A549 (cell line): ENCODE data around the gene FCHSD1. TPM values are rescaled to one million over a fixed set of nuclear protein-coding genes. Genes with fewer than 3 reads are reported as not detected.

Source experiments
- ATAC-seq, 2 experiments: fragments of 200-7000 bp in 1 of 2; fragments of >200 bp in 1 of 2; cut with Nextera tagmentation in 1 of 2; cut with Tn5 transposase in 1 of 2; 3 replicates each; pipeline versions ENCODE4 v1.8.0 to v1.9.1; 2018 to 2020; ENCODE audit warnings: mild to moderate bottlenecking in 1 of 2, moderate library complexity in 1 of 2
- CTCF ChIA-PET: fragments of 300-600 bp; sonication (Branson Sonifier 250); formaldehyde crosslinking; extraction: SDS; loops from one replicate; lab custom pipeline; 2021; ENCODE audit warnings: antibody characterized with exemption, inconsistent platforms; lab: Yijun Ruan, JAX
- POLR2A ChIA-PET: fragments of 350-600 bp; formaldehyde crosslinking; extraction: SDS; loops from one replicate; lab custom pipeline; 2021; ENCODE audit warnings: antibody characterized with exemption, inconsistent platforms; lab: Yijun Ruan, JAX
- DNase-seq, 2 experiments: peaks; one replicate each; pipeline versions ENCODE4 v3.0.0 to v3.0.0-alpha.2; 2011 to 2016; ENCODE audit warnings: low read depth in 1 of 2, low spot score in 1 of 2
- FAIRE-seq: peaks from 2 replicates; lab custom pipeline; 2011; peaks lifted over from hg19 to GRCh38; lab: Jason Lieb, UNC
- H3K27ac ChIP-seq, 2 experiments: fragments of >200 bp; sonication (Bioruptor Twin); formaldehyde crosslinking; 3 replicates each; pipeline ENCODE4 v1.5.1; 2016 to 2017
- H3K4me1 ChIP-seq: fragments of >200 bp; sonication (Bioruptor Twin); formaldehyde crosslinking; 3 replicates; pipeline ENCODE4 v1.6.1; 2016
- H3K4me2 ChIP-seq: fragments of >200 bp; sonication (Bioruptor Twin); formaldehyde crosslinking; 3 replicates; pipeline ENCODE4 v1.6.1; 2016
- H3K4me3 ChIP-seq: fragments of >200 bp; sonication (Bioruptor Twin); formaldehyde crosslinking; 3 replicates; pipeline ENCODE4 v1.5.1; 2016
- H3K9me3 ChIP-seq: fragments of >200 bp; sonication (Bioruptor Twin); formaldehyde crosslinking; 3 replicates; pipeline ENCODE4 v1.6.1; 2016
- BHLHE40 ChIP-seq: IDR thresholded peaks from 2 replicates; pipeline ENCODE4 v1.6.1; 2012; ENCODE audit warnings: low read depth, low read length, inconsistent platforms
- CBX8 ChIP-seq: fragments of 200-600 bp; sonication (generic); IDR thresholded peaks from 2 replicates; pipeline ENCODE4 v1.6.1; 2016
- CEBPB ChIP-seq, 2 experiments: fragments of >200 bp in 1 of 2; sonication (Bioruptor Twin) in 1 of 2; formaldehyde crosslinking in 1 of 2; IDR thresholded peaks; 2 replicates each; pipeline ENCODE4 v1.6.1; 2012 to 2016
- CTCF ChIP-seq: fragments of >200 bp; sonication (Bioruptor Twin); formaldehyde crosslinking; IDR thresholded peaks from 3 replicates; pipeline ENCODE4 v1.5.1; 2016
- EHF ChIP-seq: fragments of 250-450 bp; sonication (Bioruptor Pico); IDR thresholded peaks from 2 replicates; pipeline ENCODE4 v1.5.0; 2020; ENCODE audit warnings: mild to moderate bottlenecking
- EP300 ChIP-seq, 2 experiments: fragments of >200 bp; sonication (Bioruptor Twin); formaldehyde crosslinking; IDR thresholded peaks; 2 replicates in 1 of 2; 3 replicates in 1 of 2; pipeline ENCODE4 v1.6.1; 2016 to 2017
- FOSB ChIP-seq: fragments of 250-450 bp; sonication (Bioruptor Pico); IDR thresholded peaks from 2 replicates; pipeline ENCODE4 v1.5.0; 2020; ENCODE audit warnings: mild to moderate bottlenecking, moderate library complexity
- FOSL2 ChIP-seq, 2 experiments: fragments of 450-650 bp in 1 of 2; fragments of >200 bp in 1 of 2; sonication (Bioruptor Twin) in 1 of 2; formaldehyde crosslinking; IDR thresholded peaks; 2 replicates each; pipeline versions ENCODE4 v1.5.0 to v1.6.1; 2016 to 2020; ENCODE audit warnings: mild to moderate bottlenecking in 1 of 2, moderate library complexity in 1 of 2
- GATA3 ChIP-seq: IDR thresholded peaks from 2 replicates; pipeline ENCODE4 v1.6.1; 2012; ENCODE audit warnings: borderline replicate concordance
- HMGXB4 ChIP-seq: fragments of 250-450 bp; sonication (Bioruptor Pico); IDR thresholded peaks from 2 replicates; pipeline ENCODE4 v1.5.0; 2021; ENCODE audit warnings: mild to moderate bottlenecking, moderate library complexity, borderline replicate concordance
- HOXB5 ChIP-seq: fragments of 250-450 bp; sonication (Bioruptor Pico); IDR thresholded peaks from 2 replicates; pipeline ENCODE4 v1.5.0; 2020; ENCODE audit warnings: mild to moderate bottlenecking, moderate library complexity
- JUN ChIP-seq, 2 experiments: fragments of >200 bp; sonication (Bioruptor Twin); formaldehyde crosslinking; IDR thresholded peaks; 2 replicates in 1 of 2; 3 replicates in 1 of 2; pipeline ENCODE4 v1.6.1; 2016 to 2017
- JUNB ChIP-seq: fragments of >200 bp; sonication (Bioruptor Twin); formaldehyde crosslinking; IDR thresholded peaks from 2 replicates; pipeline ENCODE4 v1.6.1; 2016
- KDM1A ChIP-seq: fragments of 200-600 bp; sonication (generic); IDR thresholded peaks from 2 replicates; pipeline ENCODE4 v1.6.1; 2016; ENCODE audit warnings: low read depth, mild to moderate bottlenecking
- MAFK ChIP-seq: fragments of 450-650 bp; IDR thresholded peaks from 2 replicates; pipeline ENCODE4 v1.6.1; 2014; ENCODE audit not compliant: partially characterized antibody
- NFE2L2 ChIP-seq: fragments of 150-350 bp; conservative IDR thresholded peaks from 2 replicates; pipeline ENCODE4 v1.6.1; 2014; ENCODE audit warnings: low read length
- PBX3 ChIP-seq: IDR thresholded peaks from 2 replicates; pipeline ENCODE4 v1.6.1; 2012
- RAD21 ChIP-seq, 2 experiments: fragments of >200 bp in 1 of 2; sonication (Bioruptor Twin) in 1 of 2; formaldehyde crosslinking in 1 of 2; IDR thresholded peaks in 1 of 2; conservative IDR thresholded peaks in 1 of 2; 2 replicates in 1 of 2; 3 replicates in 1 of 2; pipeline ENCODE4 v1.6.1; 2012 to 2018; ENCODE audit warnings: inconsistent platforms in 1 of 2
- REST ChIP-seq: fragments of 200-600 bp; sonication (generic); IDR thresholded peaks from 2 replicates; pipeline ENCODE4 v1.6.1; 2016; ENCODE audit warnings: antibody characterized with exemption, mild to moderate bottlenecking, moderate library complexity
- RFX5 ChIP-seq: fragments of 450-650 bp; IDR thresholded peaks from 2 replicates; pipeline ENCODE4 v1.7.1; 2014; ENCODE audit warnings: antibody characterized with exemption, mild to moderate bottlenecking, moderate library complexity
- SMC3 ChIP-seq: fragments of >200 bp; sonication (Bioruptor Twin); formaldehyde crosslinking; IDR thresholded peaks from 3 replicates; pipeline ENCODE4 v1.6.1; 2018; ENCODE audit warnings: inconsistent platforms
- SREBF2 ChIP-seq: fragments of 450-650 bp; IDR thresholded peaks from 2 replicates; pipeline ENCODE4 v1.6.1; 2014; ENCODE audit warnings: mild to moderate bottlenecking, moderate library complexity
- TFCP2L1 ChIP-seq: fragments of 250-450 bp; sonication (Bioruptor Pico); IDR thresholded peaks from 2 replicates; pipeline ENCODE4 v1.5.0; 2021; ENCODE audit warnings: mild to moderate bottlenecking
- ZC3H11A ChIP-seq: fragments of 450-650 bp; IDR thresholded peaks from 2 replicates; pipeline ENCODE4 v1.6.1; 2014; ENCODE audit warnings: antibody characterized with exemption, mild to moderate bottlenecking
- ZSCAN20 ChIP-seq: fragments of 250-450 bp; sonication (Bioruptor Pico); IDR thresholded peaks from 2 replicates; pipeline ENCODE4 v1.8.0; 2022; ENCODE audit warnings: mild to moderate bottlenecking, moderate library complexity
- WGBS: methylation state at CpG from one replicate; pipeline ENCODE4 v1.1.6; 2017; ENCODE audit errors: missing lambda C conversion rate; 5-methylcytosine and 5-hydroxymethylcytosine counted together
- polyA plus RNA-seq, 4 experiments: library from polyadenylated mRNA; depleted of rRNA in 3 of 4; stranded (reverse); fragments of >200 nt; fragmentation: RNase III in 1 of 4; extraction: RNeasy Plus Mini Kit Qiagen cat#74134 plus additional on column Dnase treatment in 1 of 4; gene quantifications; 2 replicates in 3 of 4; 3 replicates in 1 of 4; pipeline ENCODE4 v1.2.3, GENCODE V29; 2011 to 2017

FCHSD1 gene
- polyA plus RNA-seq, 2 of the 4 experiments (the other 2 are of a cell fraction), result 12.2 to 14.5 TPM

- Histone ChIP-seq H3K4me1 (peaks cover 13% of the 10 kb centered on the region; the same call in 2 of the 3 replicates), H3K9me3 (no peaks in the 10 kb centered on the region), H3K27ac (no peak overlapping the region), H3K4me3 (no peak overlapping the region), H3K4me2 (peak overlapping the region; percentile 18; the same call in 1 of the 3 replicates)
- TF ChIP-seq SMC3, result peak; percentile 25; the same call in 1 of the 3 replicates
- TF ChIP-seq HOXB5 (CRISPR knock-in tag), result no peak
- TF ChIP-seq RAD21 (conservative IDR thresholded peaks at IDR 0.05 in 1 of 2, IDR thresholded peaks at IDR 0.05 in 1 of 2), result peak; percentile 11 to 15; a peak in 1 of 5 replicates
- no peak for TF ChIP-seq TFCP2L1
- no peak for TF ChIP-seq JUN (IDR thresholded peaks at IDR 0.05)
- TF ChIP-seq CTCF, result peak; percentile 32; the same call in 2 of the 3 replicates
- no peak for TF ChIP-seq ZC3H11A
- TF ChIP-seq MAFK, result peak; percentile 80
- TF ChIP-seq EHF (CRISPR knock-in tag), result no peak
- peak; percentile 39; the same call in 1 of the 2 replicates for TF ChIP-seq NFE2L2
- no peak for TF ChIP-seq PBX3
- 0 out of 4 replicates have a peak, but pooled peaks of 1 of the 2 experiments have one; percentile 5 for TF ChIP-seq CEBPB (IDR thresholded peaks at IDR 0.05)
- no peak for TF ChIP-seq BHLHE40
- no peak for TF ChIP-seq FOSL2 (IDR thresholded peaks at IDR 0.05)
- TF ChIP-seq FOSL2 (CRISPR knock-in tag; IDR thresholded peaks at IDR 0.05), result peak; percentile 52
- CTCF ChIA-PET, result interaction anchor here (0.9 to 4.1 kb wide), 13 partner anchors 9 to 311 kb away, joined by 3 to 21 read pairs (median 4); partner anchors contain the start of genes DIAPH1 and PCDHGA1
- FAIRE-seq (no peak), DNase-seq (peak; percentile 71 to 89), ATAC-seq (peak; percentile 28 to 54; a peak in 3 of 6 replicates)
- POLR2A ChIA-PET, result no interaction called here
- WGBS, result 100% methylated on average over 2 of the region's 2 CpGs
Measured at GRCh38 chr5:141641634-141642267, 9.5 kb downstream of the FCHSD1 start.

- H3K9me3 ChIP-seq, result no peaks in the 10 kb centered on the region
- POLR2A ChIA-PET, result no interaction called here
- no peak overlapping the region for H3K4me3 ChIP-seq
- DNase-seq (no peak), FAIRE-seq (no peak), ATAC-seq (no peak)
- no peak overlapping the region for H3K27ac ChIP-seq
- H3K4me2 ChIP-seq, result no peak overlapping the region
- H3K4me1 ChIP-seq, result peaks cover 16% of the 10 kb centered on the region
- WGBS, result 86% methylated on average over 8 of the region's 9 CpGs
- CTCF ChIA-PET, result interaction anchor here (0.7 to 3.6 kb wide), 9 partner anchors 9 to 48 kb away, joined by 3 to 21 read pairs (median 5); partner anchors contain the start of gene DIAPH1
- TF ChIP-seq CBX8 (no peak), GATA3 (no peak), REST (no peak), SREBF2 (no peak), CTCF (no peak), EP300 (IDR thresholded peaks at IDR 0.05) (no peak), FOSB (CRISPR knock-in tag) (no peak), HMGXB4 (CRISPR knock-in tag) (no peak), JUNB (no peak), SMC3 (no peak), KDM1A (no peak), ZSCAN20 (CRISPR knock-in tag) (no peak), RFX5 (no peak)
Measured at GRCh38 chr5:141640698-141641097, 10.5 kb downstream of the FCHSD1 start.
